Neural progenitor cell (in vitro differentiated cells): ENCODE results near the gene CDCA8.

Source experiments
- CTCF ChIP-seq: fragments of 200-600 bp; sonication (generic); IDR thresholded peaks from 2 replicates; pipeline ENCODE4 v1.5.1; 2017; ENCODE audit warnings: antibody characterized with exemption, mild to moderate bottlenecking
- EZH2 ChIP-seq: fragments of 200-600 bp; sonication (generic); IDR thresholded peaks from 2 replicates; pipeline ENCODE4 v1.6.1; 2017; ENCODE audit warnings: antibody characterized with exemption, mild to moderate bottlenecking, moderate library complexity
- EZH2phosphoT487 ChIP-seq: fragments of 200-600 bp; sonication (generic); IDR thresholded peaks from 2 replicates; pipeline ENCODE4 v1.6.1; 2017; ENCODE audit warnings: antibody characterized with exemption

GRCh38 chr1:37677143-37677439 lies 15.2 kb upstream of the CDCA8 start:
- TF ChIP-seq CTCF (no peak), EZH2 (no peak), EZH2phosphoT487 (no peak)
